Measurements from ENCODE around the gene CALCA. TPM values are rescaled to one million over a fixed set of nuclear protein-coding genes. Genes with fewer than 3 reads are reported as not detected.

CALCA gene
- total and polyA plus RNA-seq, 10 donors: 0.26 to 5.4 (median 1.1) TPM; not detected in 3

- Histone ChIP-seq H3K4me1 (peaks cover 11 to 44% (median 33%) of the 10 kb centered on the region in 6 donors), H3K27me3 (replicated peaks in 1 of 7) (peaks cover 2 to 99% (median 76%) of the 10 kb centered on the region in 7 donors), H3K4me3 (peak overlapping the region in 5 of 8 donors; percentile 23 to 64 (median 25)), H3K9me3 (no peaks in the 10 kb centered on the region), H3K27ac (no peak overlapping the region), H3K36me3 (no peaks in the 10 kb centered on the region)
- 15 to 21% (median 17%) methylated on average over 21 to 22 of the region's 22 CpGs for WGBS, 5 donors
- intact Hi-C loops (cut with DNase I; ENCODE audit: low total_unique reads): no loop called here
- DNase-seq: no peak
- TF ChIP-seq POLR2AphosphoS5 (IDR thresholded peaks at IDR 0.05) (no peak), POLR2A (IDR thresholded peaks at IDR 0.05) (no peak), CTCF (IDR thresholded peaks at IDR 0.05 in 8 of 11, conservative IDR thresholded peaks at IDR 0.05 in 3 of 11) (no peak)
These were observed 687 bp upstream of the CALCA start for GRCh38 chr11:14972581-14973495.

GRCh38 chr11:14969901-14970323 lies 2.2 kb downstream of the CALCA start:
- no peaks in the 10 kb centered on the region for H3K9me3 ChIP-seq
- no peaks in the 10 kb centered on the region for H3K36me3 ChIP-seq
- peaks cover 2 to 83% (median 63%) of the 10 kb centered on the region in 7 donors for H3K27me3 ChIP-seq (replicated peaks in 1 of 7)
- no peak overlapping the region for H3K4me3 ChIP-seq
- peaks cover 11 to 37% (median 29%) of the 10 kb centered on the region in 6 donors for H3K4me1 ChIP-seq
- peak; percentile 79 for DNase-seq
- intact Hi-C loops (cut with DNase I; ENCODE audit: low total_unique reads): no loop called here
- H3K27ac ChIP-seq: no peak overlapping the region
- WGBS, 5 donors: 14 to 20% (median 19%) methylated on average over 7 of the region's 7 CpGs
- TF ChIP-seq POLR2AphosphoS5 (IDR thresholded peaks at IDR 0.05): no peak
- no peak for TF ChIP-seq POLR2A (IDR thresholded peaks at IDR 0.05)
- TF ChIP-seq CTCF (IDR thresholded peaks at IDR 0.05 in 8 of 11, conservative IDR thresholded peaks at IDR 0.05 in 3 of 11): peak in 5 of 11 experiments; percentile 30 to 54 (median 41)

GRCh38 chr11:14967581-14968243 lies 4.4 kb downstream of the CALCA start:
- intact Hi-C loops (cut with DNase I; ENCODE audit: low total_unique reads): no loop called here
- no peak overlapping the region for H3K4me3 ChIP-seq
- no peak overlapping the region for H3K27ac ChIP-seq
- TF ChIP-seq CTCF (IDR thresholded peaks at IDR 0.05 in 8 of 11, conservative IDR thresholded peaks at IDR 0.05 in 3 of 11) (no peak), POLR2AphosphoS5 (IDR thresholded peaks at IDR 0.05) (no peak), POLR2A (IDR thresholded peaks at IDR 0.05) (no peak)
- no peak for DNase-seq
- H3K9me3 ChIP-seq: no peaks in the 10 kb centered on the region
- peaks cover 0 to 15% (median 7%) of the 10 kb centered on the region in 6 donors for H3K4me1 ChIP-seq
- H3K36me3 ChIP-seq: no peaks in the 10 kb centered on the region
- WGBS, 5 donors: 77 to 91% (median 83%) methylated on average over 5 of the region's 5 CpGs
- peaks cover 2 to 61% (median 41%) of the 10 kb centered on the region in 7 donors for H3K27me3 ChIP-seq (replicated peaks in 1 of 7)

- no peak for TF ChIP-seq POLR2AphosphoS5 (IDR thresholded peaks at IDR 0.05)
- TF ChIP-seq POLR2A (IDR thresholded peaks at IDR 0.05): no peak
- no peak for TF ChIP-seq CTCF (IDR thresholded peaks at IDR 0.05 in 8 of 11, conservative IDR thresholded peaks at IDR 0.05 in 3 of 11)
- Histone ChIP-seq H3K4me3 (no peak overlapping the region), H3K36me3 (no peaks in the 10 kb centered on the region), H3K4me1 (no peaks in the 10 kb centered on the region), H3K27me3 (replicated peaks in 1 of 7) (no peaks in the 10 kb centered on the region), H3K9me3 (no peaks in the 10 kb centered on the region), H3K27ac (no peak overlapping the region)
- intact Hi-C loops (cut with DNase I; ENCODE audit: low total_unique reads): no loop called here
- 78 to 87% (median 83%) methylated on average over 2 of the region's 2 CpGs for WGBS, 5 donors
- no peak for DNase-seq
These were observed 16.0 kb downstream of the CALCA start for GRCh38 chr11:14956111-14956510.

Measured in spleen (tissue), 11 donors.